ENCODE measurements around the gene OR1F1. TPM values are rescaled to one million over a fixed set of nuclear protein-coding genes. Genes with fewer than 3 reads are reported as not detected.

Gene OR1F1
- total and polyA plus RNA-seq, 2 of the 8 experiments (the other 6 are each of a cell fraction or from before 2014, with no cell fraction given) = 0.52 to 1.2 TPM

DNA sequence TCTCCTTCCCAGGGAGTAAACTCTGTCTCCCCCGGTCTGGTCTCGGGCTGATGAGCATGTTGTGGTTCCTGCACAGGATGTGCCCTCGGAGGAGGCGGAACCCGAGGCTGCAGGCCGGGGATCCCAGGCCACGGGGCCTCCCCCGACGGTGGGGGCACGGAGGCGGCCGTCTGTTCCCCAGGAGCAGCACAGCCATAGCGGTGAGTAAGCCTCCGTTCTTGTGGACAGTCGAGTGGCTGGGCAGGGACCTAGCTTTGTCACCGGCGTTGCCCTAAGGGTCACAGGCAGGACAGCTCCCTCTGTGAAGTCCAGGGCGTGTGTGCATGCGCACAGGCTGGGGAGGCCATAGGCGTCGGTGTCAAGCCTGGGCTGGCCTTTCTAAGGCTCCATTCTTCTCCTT, 49.7 kb upstream of the OR1F1 start (continued):
- TF ChIP-seq, protein P1, sequence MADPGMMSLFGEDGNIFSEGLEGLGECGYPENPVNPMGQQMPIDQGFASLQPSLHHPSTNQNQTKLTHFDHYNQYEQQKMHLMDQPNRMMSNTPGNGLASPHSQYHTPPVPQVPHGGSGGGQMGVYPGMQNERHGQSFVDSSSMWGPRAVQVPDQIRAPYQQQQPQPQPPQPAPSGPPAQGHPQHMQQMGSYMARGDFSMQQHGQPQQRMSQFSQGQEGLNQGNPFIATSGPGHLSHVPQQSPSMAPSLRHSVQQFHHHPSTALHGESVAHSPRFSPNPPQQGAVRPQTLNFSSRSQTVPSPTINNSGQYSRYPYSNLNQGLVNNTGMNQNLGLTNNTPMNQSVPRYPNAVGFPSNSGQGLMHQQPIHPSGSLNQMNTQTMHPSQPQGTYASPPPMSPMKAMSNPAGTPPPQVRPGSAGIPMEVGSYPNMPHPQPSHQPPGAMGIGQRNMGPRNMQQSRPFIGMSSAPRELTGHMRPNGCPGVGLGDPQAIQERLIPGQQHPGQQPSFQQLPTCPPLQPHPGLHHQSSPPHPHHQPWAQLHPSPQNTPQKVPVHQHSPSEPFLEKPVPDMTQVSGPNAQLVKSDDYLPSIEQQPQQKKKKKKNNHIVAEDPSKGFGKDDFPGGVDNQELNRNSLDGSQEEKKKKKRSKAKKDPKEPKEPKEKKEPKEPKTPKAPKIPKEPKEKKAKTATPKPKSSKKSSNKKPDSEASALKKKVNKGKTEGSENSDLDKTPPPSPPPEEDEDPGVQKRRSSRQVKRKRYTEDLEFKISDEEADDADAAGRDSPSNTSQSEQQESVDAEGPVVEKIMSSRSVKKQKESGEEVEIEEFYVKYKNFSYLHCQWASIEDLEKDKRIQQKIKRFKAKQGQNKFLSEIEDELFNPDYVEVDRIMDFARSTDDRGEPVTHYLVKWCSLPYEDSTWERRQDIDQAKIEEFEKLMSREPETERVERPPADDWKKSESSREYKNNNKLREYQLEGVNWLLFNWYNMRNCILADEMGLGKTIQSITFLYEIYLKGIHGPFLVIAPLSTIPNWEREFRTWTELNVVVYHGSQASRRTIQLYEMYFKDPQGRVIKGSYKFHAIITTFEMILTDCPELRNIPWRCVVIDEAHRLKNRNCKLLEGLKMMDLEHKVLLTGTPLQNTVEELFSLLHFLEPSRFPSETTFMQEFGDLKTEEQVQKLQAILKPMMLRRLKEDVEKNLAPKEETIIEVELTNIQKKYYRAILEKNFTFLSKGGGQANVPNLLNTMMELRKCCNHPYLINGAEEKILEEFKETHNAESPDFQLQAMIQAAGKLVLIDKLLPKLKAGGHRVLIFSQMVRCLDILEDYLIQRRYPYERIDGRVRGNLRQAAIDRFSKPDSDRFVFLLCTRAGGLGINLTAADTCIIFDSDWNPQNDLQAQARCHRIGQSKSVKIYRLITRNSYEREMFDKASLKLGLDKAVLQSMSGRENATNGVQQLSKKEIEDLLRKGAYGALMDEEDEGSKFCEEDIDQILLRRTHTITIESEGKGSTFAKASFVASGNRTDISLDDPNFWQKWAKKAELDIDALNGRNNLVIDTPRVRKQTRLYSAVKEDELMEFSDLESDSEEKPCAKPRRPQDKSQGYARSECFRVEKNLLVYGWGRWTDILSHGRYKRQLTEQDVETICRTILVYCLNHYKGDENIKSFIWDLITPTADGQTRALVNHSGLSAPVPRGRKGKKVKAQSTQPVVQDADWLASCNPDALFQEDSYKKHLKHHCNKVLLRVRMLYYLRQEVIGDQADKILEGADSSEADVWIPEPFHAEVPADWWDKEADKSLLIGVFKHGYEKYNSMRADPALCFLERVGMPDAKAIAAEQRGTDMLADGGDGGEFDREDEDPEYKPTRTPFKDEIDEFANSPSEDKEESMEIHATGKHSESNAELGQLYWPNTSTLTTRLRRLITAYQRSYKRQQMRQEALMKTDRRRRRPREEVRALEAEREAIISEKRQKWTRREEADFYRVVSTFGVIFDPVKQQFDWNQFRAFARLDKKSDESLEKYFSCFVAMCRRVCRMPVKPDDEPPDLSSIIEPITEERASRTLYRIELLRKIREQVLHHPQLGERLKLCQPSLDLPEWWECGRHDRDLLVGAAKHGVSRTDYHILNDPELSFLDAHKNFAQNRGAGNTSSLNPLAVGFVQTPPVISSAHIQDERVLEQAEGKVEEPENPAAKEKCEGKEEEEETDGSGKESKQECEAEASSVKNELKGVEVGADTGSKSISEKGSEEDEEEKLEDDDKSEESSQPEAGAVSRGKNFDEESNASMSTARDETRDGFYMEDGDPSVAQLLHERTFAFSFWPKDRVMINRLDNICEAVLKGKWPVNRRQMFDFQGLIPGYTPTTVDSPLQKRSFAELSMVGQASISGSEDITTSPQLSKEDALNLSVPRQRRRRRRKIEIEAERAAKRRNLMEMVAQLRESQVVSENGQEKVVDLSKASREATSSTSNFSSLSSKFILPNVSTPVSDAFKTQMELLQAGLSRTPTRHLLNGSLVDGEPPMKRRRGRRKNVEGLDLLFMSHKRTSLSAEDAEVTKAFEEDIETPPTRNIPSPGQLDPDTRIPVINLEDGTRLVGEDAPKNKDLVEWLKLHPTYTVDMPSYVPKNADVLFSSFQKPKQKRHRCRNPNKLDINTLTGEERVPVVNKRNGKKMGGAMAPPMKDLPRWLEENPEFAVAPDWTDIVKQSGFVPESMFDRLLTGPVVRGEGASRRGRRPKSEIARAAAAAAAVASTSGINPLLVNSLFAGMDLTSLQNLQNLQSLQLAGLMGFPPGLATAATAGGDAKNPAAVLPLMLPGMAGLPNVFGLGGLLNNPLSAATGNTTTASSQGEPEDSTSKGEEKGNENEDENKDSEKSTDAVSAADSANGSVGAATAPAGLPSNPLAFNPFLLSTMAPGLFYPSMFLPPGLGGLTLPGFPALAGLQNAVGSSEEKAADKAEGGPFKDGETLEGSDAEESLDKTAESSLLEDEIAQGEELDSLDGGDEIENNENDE (IDR thresholded peaks at IDR 0.05; ENCODE audit: insufficient replicate concordance, low read length) = no peak
- TF ChIP-seq ATF3 (IDR thresholded peaks at IDR 0.05; ENCODE audit: insufficient read depth, low read depth, low read length) = no peak
